Duodenal mucosa (tissue), 2 donors: ENCODE results near the gene FOXO3.
A peak's percentile ranks its signal among the peaks of the same experiment; 100 is the strongest.

Source experiments
- H3K27ac ChIP-seq: one replicate; pipeline ENCODE4 v1.7.0; 2013; ENCODE audit warnings: low read depth, low read length
- H3K27me3 ChIP-seq, 2 donors: one replicate each; pipeline ENCODE4 v1.7.0; 2013; ENCODE audit warnings: low read length in 2 of 2, control low read depth in 1 of 2; ENCODE audit not compliant: insufficient read depth in 2 of 2, control insufficient read depth in 1 of 2
- H3K36me3 ChIP-seq, 2 donors: one replicate each; pipeline ENCODE4 v1.7.0; 2013; ENCODE audit warnings: low read length in 2 of 2, control low read depth in 1 of 2; ENCODE audit not compliant: insufficient read depth in 2 of 2, control insufficient read depth in 1 of 2
- H3K4me1 ChIP-seq, 2 donors: one replicate each; pipeline ENCODE4 v1.7.0; 2013; ENCODE audit warnings: low read length in 2 of 2, control low read depth in 1 of 2; ENCODE audit not compliant: insufficient read depth in 2 of 2, control insufficient read depth in 1 of 2
- H3K4me3 ChIP-seq, 2 donors: one replicate each; pipeline ENCODE4 v1.7.0; 2013; ENCODE audit warnings: low read length in 2 of 2, low read depth in 1 of 2
- H3K9ac ChIP-seq, 2 donors: one replicate each; pipeline ENCODE4 v1.7.0; 2013; ENCODE audit warnings: low read length in 2 of 2, low read depth in 1 of 2
- H3K9me3 ChIP-seq, 2 donors: one replicate each; pipeline ENCODE4 v1.7.0; 2013; ENCODE audit warnings: low read length in 2 of 2, control low read depth in 1 of 2; ENCODE audit not compliant: control insufficient read depth in 1 of 2

The FOXO3 gene

GRCh38 chr6:108574457-108575141, 13.9 kb downstream of the FOXO3 start:
- H3K27ac ChIP-seq: no peak overlapping the region
- no peak overlapping the region for H3K9ac ChIP-seq
- H3K36me3 ChIP-seq: peaks cover 8 to 31% of the 10 kb centered on the region in 2 donors
- H3K4me1 ChIP-seq: peaks cover 27 to 33% of the 10 kb centered on the region in 2 donors
- no peaks in the 10 kb centered on the region for H3K9me3 ChIP-seq
- no peaks in the 10 kb centered on the region for H3K27me3 ChIP-seq
- H3K4me3 ChIP-seq: no peak overlapping the region

GRCh38 chr6:108575905-108576494, 15.3 kb downstream of the FOXO3 start:
- Histone ChIP-seq H3K36me3 (peaks cover 6 to 20% of the 10 kb centered on the region in 2 donors), H3K4me3 (no peak overlapping the region), H3K9ac (no peak overlapping the region), H3K27ac (no peak overlapping the region), H3K27me3 (no peaks in the 10 kb centered on the region), H3K4me1 (peaks cover 31 to 40% of the 10 kb centered on the region in 2 donors), H3K9me3 (no peaks in the 10 kb centered on the region)

- H3K4me3 ChIP-seq: no peak overlapping the region
- H3K36me3 ChIP-seq: peaks cover 6 to 15% of the 10 kb centered on the region in 2 donors
- H3K9ac ChIP-seq: no peak overlapping the region
- H3K27me3 ChIP-seq: no peaks in the 10 kb centered on the region
- no peaks in the 10 kb centered on the region for H3K9me3 ChIP-seq
- no peak overlapping the region for H3K27ac ChIP-seq
- peaks cover 38 to 46% of the 10 kb centered on the region in 2 donors for H3K4me1 ChIP-seq
Observed at GRCh38 chr6:108576709-108577108, 16.0 kb downstream of the FOXO3 start.

- Histone ChIP-seq H3K27ac (no peak overlapping the region), H3K36me3 (peaks cover 0 to 7% of the 10 kb centered on the region in 2 donors), H3K9ac (no peak overlapping the region), H3K4me3 (no peak overlapping the region), H3K27me3 (no peaks in the 10 kb centered on the region), H3K4me1 (peaks cover 43 to 57% of the 10 kb centered on the region in 2 donors), H3K9me3 (no peaks in the 10 kb centered on the region)
Observed at GRCh38 chr6:108578166-108578565, 17.4 kb downstream of the FOXO3 start.

GRCh38 chr6:108578595-108579327, 18.0 kb downstream of the FOXO3 start:
- Histone ChIP-seq H3K4me1 (peaks cover 47 to 60% of the 10 kb centered on the region in 2 donors), H3K27me3 (no peaks in the 10 kb centered on the region), H3K36me3 (peaks cover 0 to 7% of the 10 kb centered on the region in 2 donors), H3K4me3 (no peak overlapping the region), H3K27ac (no peak overlapping the region), H3K9me3 (no peaks in the 10 kb centered on the region), H3K9ac (no peak overlapping the region)

GRCh38 chr6:108579328-108579721, 18.6 kb downstream of the FOXO3 start:
- H3K4me1 ChIP-seq: peaks cover 53 to 66% of the 10 kb centered on the region in 2 donors
- H3K27ac ChIP-seq: no peak overlapping the region
- H3K27me3 ChIP-seq: no peaks in the 10 kb centered on the region
- no peak overlapping the region for H3K9ac ChIP-seq
- H3K9me3 ChIP-seq: no peaks in the 10 kb centered on the region
- peaks cover 0 to 7% of the 10 kb centered on the region in 2 donors for H3K36me3 ChIP-seq
- H3K4me3 ChIP-seq: no peak overlapping the region

GRCh38 chr6:108580646-108581045, 19.9 kb downstream of the FOXO3 start:
- Histone ChIP-seq H3K9ac (no peak overlapping the region), H3K27me3 (no peaks in the 10 kb centered on the region), H3K4me1 (peaks cover 56 to 63% of the 10 kb centered on the region in 2 donors), H3K9me3 (no peaks in the 10 kb centered on the region), H3K27ac (no peak overlapping the region), H3K4me3 (peak overlapping the region in 1 of 2 donors; percentile 31), H3K36me3 (peaks cover 0 to 7% of the 10 kb centered on the region in 2 donors)

GRCh38 chr6:108581237-108581931, 20.7 kb downstream of the FOXO3 start:
- Histone ChIP-seq H3K4me1 (peaks cover 55 to 64% of the 10 kb centered on the region in 2 donors), H3K4me3 (peak overlapping the region; percentile 22 to 31), H3K27me3 (no peaks in the 10 kb centered on the region), H3K36me3 (peaks cover 0 to 7% of the 10 kb centered on the region in 2 donors), H3K9ac (no peak overlapping the region), H3K9me3 (no peaks in the 10 kb centered on the region), H3K27ac (no peak overlapping the region)

- Histone ChIP-seq H3K27me3 (no peaks in the 10 kb centered on the region), H3K36me3 (peaks cover 0 to 7% of the 10 kb centered on the region in 2 donors), H3K9me3 (no peaks in the 10 kb centered on the region), H3K4me3 (peak overlapping the region in 1 of 2 donors; percentile 1), H3K27ac (no peak overlapping the region), H3K9ac (no peak overlapping the region), H3K4me1 (peaks cover 53 to 63% of the 10 kb centered on the region in 2 donors)
Observed at GRCh38 chr6:108581932-108582475, 21.3 kb downstream of the FOXO3 start.
